K562 treated with DMSO at 1 percent for 48 hours (cell line): ENCODE data around the gene LAS1L. TPM values are rescaled to one million over a fixed set of nuclear protein-coding genes. Genes with fewer than 3 reads are reported as not detected.

Source experiments
- total RNA-seq: library from RNA; unstranded; fragments of 300-600 nt; gene quantifications from 2 replicates; pipeline ENCODE4 v1.2.3, GENCODE V29; 2022; ENCODE audit warnings: low replicate concordance; ENCODE audit errors: extremely low read depth

The LAS1L gene
- not detected in 2 replicates for total RNA-seq

DNA sequence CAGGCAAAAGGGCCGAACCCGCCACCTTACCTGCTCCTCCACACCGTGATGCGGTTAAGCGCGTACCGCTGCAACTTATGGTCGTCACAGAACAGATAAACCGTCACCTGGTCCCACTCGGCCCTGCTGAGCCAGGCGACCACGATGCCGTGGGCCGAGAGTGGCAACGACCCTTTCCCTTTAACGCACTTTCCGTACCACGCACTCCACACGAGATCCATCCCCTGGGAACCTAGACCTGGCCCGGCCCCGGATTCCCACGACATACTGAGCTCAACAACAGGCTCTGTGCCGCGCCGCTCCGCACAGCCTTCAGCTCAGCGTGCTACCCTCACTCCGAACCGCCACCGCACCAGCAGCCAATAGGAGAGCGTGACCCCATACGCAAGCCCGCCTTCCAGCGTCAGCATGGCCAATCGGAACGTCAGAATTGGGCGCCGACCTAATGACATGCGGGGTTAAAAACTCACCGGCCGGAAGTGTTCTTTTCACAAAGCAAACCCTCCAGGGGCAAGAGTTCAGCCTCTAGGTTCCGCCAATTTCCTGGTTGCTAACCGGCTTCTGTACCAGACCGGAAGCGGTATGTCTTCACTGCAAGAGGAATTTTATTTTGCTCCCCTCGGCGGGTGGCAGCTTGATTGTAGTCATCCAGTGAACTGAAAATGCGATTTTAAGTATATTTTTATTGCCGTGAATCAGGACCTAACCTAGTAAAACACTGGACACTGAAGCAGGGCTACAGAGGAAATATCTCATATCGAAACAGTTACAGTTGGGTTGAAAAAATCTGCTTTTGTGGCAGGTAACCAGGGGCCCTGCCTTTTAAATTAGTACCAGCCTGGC, at the start of gene LAS1L:
Gene LAS1L, minus strand, starts transcription at position 338 of the 843 bp plus-strand sequence. Its CDS starts 72 bp downstream, at position 266.

Other genes with a start within 250 kb of the LAS1L start
- 123 TPM in 1 of 2 replicates, not detected in the other for gene MSN, start 132.9 kb upstream of the LAS1L start, total RNA-seq